ENCODE results near the gene TBCE. TPM values are rescaled to one million over a fixed set of nuclear protein-coding genes. Genes with fewer than 3 reads are reported as not detected.

The TBCE gene
- total RNA-seq, 2 experiments from 2014 or later, result 30.2 to 32.6 TPM

GRCh38 chr1:235486321-235486720, 119.1 kb downstream of the TBCE start:
- ChIA-PET CTCF (ENCODE audit: unreplicated experiment) (no interaction called here), POLR2A (interaction anchor here (0.6 to 0.8 kb wide), 3 partner anchors 12 to 1007 kb away, joined by 3 read pairs; partner anchors contain the start of gene TARBP1)
- Histone ChIP-seq H3K9me3 (ENCODE audit: low read length) (no peaks in the 10 kb centered on the region), H4K20me1 (ENCODE audit: insufficient read depth, low read length) (no peaks in the 10 kb centered on the region), H3K79me2 (ENCODE audit: insufficient read depth, low read depth, low read length) (no peaks in the 10 kb centered on the region), H3K27ac (ENCODE audit: low read depth, low read length, poor library complexity, severe bottlenecking) (no peak overlapping the region), H3K36me3 (ENCODE audit: insufficient read depth, low read length) (peaks cover 51% of the 10 kb centered on the region), H3K4me2 (ENCODE audit: low read length) (no peak overlapping the region), H3K9me2 (ENCODE audit: insufficient read depth, low read length) (no peaks in the 10 kb centered on the region), H3K4me3 (ENCODE audit: low read depth, low read length, poor library complexity, severe bottlenecking) (no peak overlapping the region), H2AFZ (ENCODE audit: low read length) (no peak overlapping the region), H3K4me1 (ENCODE audit: insufficient read depth, low read length, poor library complexity, severe bottlenecking) (no peaks in the 10 kb centered on the region)
- intact Hi-C loops (cut with micrococcal nuclease; ENCODE audit: unreplicated experiment), result no loop called here
- DNase-seq (ENCODE audit: low spot score), result no peak
- no TSS peak for BruUV-seq (replicated peaks)
- TF ChIP-seq, protein P1, sequence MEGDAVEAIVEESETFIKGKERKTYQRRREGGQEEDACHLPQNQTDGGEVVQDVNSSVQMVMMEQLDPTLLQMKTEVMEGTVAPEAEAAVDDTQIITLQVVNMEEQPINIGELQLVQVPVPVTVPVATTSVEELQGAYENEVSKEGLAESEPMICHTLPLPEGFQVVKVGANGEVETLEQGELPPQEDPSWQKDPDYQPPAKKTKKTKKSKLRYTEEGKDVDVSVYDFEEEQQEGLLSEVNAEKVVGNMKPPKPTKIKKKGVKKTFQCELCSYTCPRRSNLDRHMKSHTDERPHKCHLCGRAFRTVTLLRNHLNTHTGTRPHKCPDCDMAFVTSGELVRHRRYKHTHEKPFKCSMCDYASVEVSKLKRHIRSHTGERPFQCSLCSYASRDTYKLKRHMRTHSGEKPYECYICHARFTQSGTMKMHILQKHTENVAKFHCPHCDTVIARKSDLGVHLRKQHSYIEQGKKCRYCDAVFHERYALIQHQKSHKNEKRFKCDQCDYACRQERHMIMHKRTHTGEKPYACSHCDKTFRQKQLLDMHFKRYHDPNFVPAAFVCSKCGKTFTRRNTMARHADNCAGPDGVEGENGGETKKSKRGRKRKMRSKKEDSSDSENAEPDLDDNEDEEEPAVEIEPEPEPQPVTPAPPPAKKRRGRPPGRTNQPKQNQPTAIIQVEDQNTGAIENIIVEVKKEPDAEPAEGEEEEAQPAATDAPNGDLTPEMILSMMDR (conservative IDR thresholded peaks at IDR 0.05; ENCODE audit: low read length), result no peak
- TF ChIP-seq EZH2phosphoT487 (IDR thresholded peaks at IDR 0.05; ENCODE audit: borderline replicate concordance, low read depth, low read length), result no peak

- intact Hi-C loops (cut with micrococcal nuclease; ENCODE audit: unreplicated experiment), result no loop called here
- H4K20me1 ChIP-seq (ENCODE audit: insufficient read depth, low read length), result no peaks in the 10 kb centered on the region
- peaks cover 4% of the 10 kb centered on the region for H3K4me1 ChIP-seq (ENCODE audit: insufficient read depth, low read length, poor library complexity, severe bottlenecking)
- H2AFZ ChIP-seq (ENCODE audit: low read length), result no peak overlapping the region
- DNase-seq (ENCODE audit: low spot score), result no peak
- no peak for TF ChIP-seq EZH2phosphoT487 (IDR thresholded peaks at IDR 0.05; ENCODE audit: borderline replicate concordance, low read depth, low read length)
- TF ChIP-seq, protein P1 (conservative IDR thresholded peaks at IDR 0.05; ENCODE audit: low read length), result no peak
- H3K4me3 ChIP-seq (ENCODE audit: low read depth, low read length, poor library complexity, severe bottlenecking), result no peak overlapping the region
- BruUV-seq (replicated peaks), result no TSS peak
- H3K79me2 ChIP-seq (ENCODE audit: insufficient read depth, low read depth, low read length), result no peaks in the 10 kb centered on the region; the same call in 1 of the 2 replicates
- no peaks in the 10 kb centered on the region for H3K9me2 ChIP-seq (ENCODE audit: insufficient read depth, low read length)
- H3K4me2 ChIP-seq (ENCODE audit: low read length), result no peak overlapping the region
- no peaks in the 10 kb centered on the region for H3K9me3 ChIP-seq (ENCODE audit: low read length)
- ChIA-PET POLR2A (interaction anchor here (0.6 kb wide), 2 partner anchors 9 to 527 kb away, joined by 3 read pairs; no protein-coding TSS in a partner anchor), CTCF (ENCODE audit: unreplicated experiment) (no interaction called here)
- H3K36me3 ChIP-seq (ENCODE audit: insufficient read depth, low read length), result peaks cover 59% of the 10 kb centered on the region
- H3K27ac ChIP-seq (ENCODE audit: low read depth, low read length, poor library complexity, severe bottlenecking), result no peak overlapping the region
Measured at GRCh38 chr1:235491644-235492043, 124.4 kb downstream of the TBCE start.

GRCh38 chr1:235494531-235494930, 127.3 kb downstream of the TBCE start:
- POLR2A ChIA-PET, result interaction anchor here (0.5 to 1.8 kb wide), 3 partner anchors 10 to 124 kb away, joined by 3 to 5 read pairs (median 5); partner anchors contain the start of gene B3GALNT2

More at GRCh38 chr1:235494531-235494930, 127.3 kb downstream of the TBCE start:
- CTCF ChIA-PET (ENCODE audit: unreplicated experiment), result no interaction called here
- no peak overlapping the region for H2AFZ ChIP-seq (ENCODE audit: low read length)
- no TSS peak for BruUV-seq (replicated peaks)
- H3K9me3 ChIP-seq (ENCODE audit: low read length), result no peaks in the 10 kb centered on the region
- no peak overlapping the region for H3K4me2 ChIP-seq (ENCODE audit: low read length)
- peaks cover 4% of the 10 kb centered on the region for H3K4me1 ChIP-seq (ENCODE audit: insufficient read depth, low read length, poor library complexity, severe bottlenecking)
- intact Hi-C loops (cut with micrococcal nuclease; ENCODE audit: unreplicated experiment), result no loop called here
- H3K36me3 ChIP-seq (ENCODE audit: insufficient read depth, low read length), result peaks cover 48% of the 10 kb centered on the region
- DNase-seq (ENCODE audit: low spot score), result no peak
- H4K20me1 ChIP-seq (ENCODE audit: insufficient read depth, low read length), result peaks cover 8% of the 10 kb centered on the region; the same call in 1 of the 2 replicates
- no peak overlapping the region for H3K27ac ChIP-seq (ENCODE audit: low read depth, low read length, poor library complexity, severe bottlenecking)
- peaks cover 27% of the 10 kb centered on the region; the same call in 1 of the 2 replicates for H3K79me2 ChIP-seq (ENCODE audit: insufficient read depth, low read depth, low read length)
- no peak for TF ChIP-seq EZH2phosphoT487 (IDR thresholded peaks at IDR 0.05; ENCODE audit: borderline replicate concordance, low read depth, low read length)
- TF ChIP-seq, protein P1 (conservative IDR thresholded peaks at IDR 0.05; ENCODE audit: low read length), result no peak
- no peak overlapping the region for H3K4me3 ChIP-seq (ENCODE audit: low read depth, low read length, poor library complexity, severe bottlenecking)
- H3K9me2 ChIP-seq (ENCODE audit: insufficient read depth, low read length), result no peaks in the 10 kb centered on the region

Measured in OCI-LY7 (cell line).